Measurements from ENCODE around the gene RHOC.

Gene RHOC

DNA sequence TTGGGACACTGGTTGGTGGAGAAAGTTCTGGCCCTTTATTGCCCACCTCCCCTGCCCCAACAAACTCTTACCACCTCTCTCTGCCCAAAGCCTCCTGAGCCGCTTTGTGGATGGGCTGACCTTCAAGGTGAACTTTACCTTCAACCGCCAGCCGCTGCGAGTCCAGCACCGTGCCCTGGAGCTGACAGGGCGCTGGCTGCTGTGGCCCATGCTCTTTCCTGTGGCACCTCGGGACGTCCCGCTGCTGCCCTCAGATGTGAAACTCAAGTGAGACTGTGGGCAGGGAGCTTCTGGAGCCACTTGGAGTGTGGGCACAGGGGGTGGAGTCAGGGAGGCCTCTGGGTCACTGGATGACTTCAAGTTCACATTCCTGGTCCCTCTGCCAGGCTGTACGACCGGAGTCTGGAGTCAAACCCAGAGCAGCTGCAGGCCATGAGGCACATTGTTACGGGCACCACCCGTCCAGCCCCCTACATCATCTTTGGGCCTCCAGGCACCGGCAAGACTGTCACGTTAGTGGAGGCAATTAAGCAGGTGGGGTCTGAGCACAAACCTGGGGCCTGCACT is 12.5 kb downstream of the RHOC start:
- no peak for TF ChIP-seq CTCF (IDR thresholded peaks at IDR 0.05; ENCODE audit: insufficient read depth, missing control alignments)
- FAIRE-seq = no peak
- DNase-seq (ENCODE audit: insufficient read length, low spot score) = peak; percentile 6

DNA sequence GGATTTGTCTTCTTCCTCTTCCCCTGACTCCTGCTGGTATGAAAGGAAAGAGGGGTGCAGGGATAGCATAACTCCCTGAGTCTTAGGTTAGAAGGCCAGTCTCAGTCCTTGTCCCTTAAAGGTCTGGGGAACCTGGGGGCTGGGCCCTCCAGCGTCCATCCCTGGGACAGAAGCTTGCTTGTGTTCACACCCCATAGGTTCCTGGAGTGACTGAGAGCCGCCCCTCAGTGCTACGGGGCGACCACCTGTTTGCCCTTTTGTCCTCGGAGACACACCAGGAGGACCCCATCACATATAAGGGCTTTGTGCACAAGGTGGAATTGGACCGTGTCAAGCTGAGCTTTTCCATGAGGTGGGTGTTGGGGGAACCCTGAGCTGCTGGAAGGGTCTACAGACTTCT is 13.1 kb downstream of the RHOC start:
- FAIRE-seq = no peak
- peak; percentile 15 for DNase-seq (ENCODE audit: insufficient read length, low spot score)
- TF ChIP-seq CTCF (IDR thresholded peaks at IDR 0.05; ENCODE audit: insufficient read depth, missing control alignments) = no peak

GRCh38 chr1:112692681-112693080 is 14.2 kb downstream of the RHOC start:
- no peak for FAIRE-seq
- no peak for DNase-seq (ENCODE audit: insufficient read length, low spot score)
- no peak for TF ChIP-seq CTCF (IDR thresholded peaks at IDR 0.05; ENCODE audit: insufficient read depth, missing control alignments)

DNA sequence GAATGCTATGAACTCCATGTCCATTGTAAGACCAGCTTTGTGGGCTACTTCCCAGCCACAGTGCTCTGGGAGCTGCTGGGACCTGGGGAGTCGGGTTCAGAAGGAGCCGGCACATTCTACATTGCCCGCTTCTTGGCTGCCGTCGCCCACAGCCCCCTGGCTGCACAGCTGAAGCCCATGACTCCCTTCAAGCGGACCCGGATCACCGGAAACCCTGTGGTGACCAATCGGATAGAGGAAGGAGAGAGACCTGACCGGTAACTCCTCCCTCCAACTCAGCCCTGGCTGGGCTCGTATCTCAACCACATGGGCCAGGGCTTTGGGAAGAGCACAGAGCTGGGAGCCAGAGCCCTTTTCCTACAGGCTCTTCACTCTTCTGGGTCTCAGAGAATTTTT is 17.1 kb downstream of the RHOC start:
- FAIRE-seq (no peak), DNase-seq (ENCODE audit: insufficient read length, low spot score) (no peak)
- TF ChIP-seq CTCF (IDR thresholded peaks at IDR 0.05; ENCODE audit: insufficient read depth, missing control alignments) = no peak

GRCh38 chr1:112689196-112689841 is 17.6 kb downstream of the RHOC start:
- TF ChIP-seq CTCF (IDR thresholded peaks at IDR 0.05; ENCODE audit: insufficient read depth, missing control alignments) = no peak
- DNase-seq (ENCODE audit: insufficient read length, low spot score) = peak; percentile 10
- no peak for FAIRE-seq

DNA sequence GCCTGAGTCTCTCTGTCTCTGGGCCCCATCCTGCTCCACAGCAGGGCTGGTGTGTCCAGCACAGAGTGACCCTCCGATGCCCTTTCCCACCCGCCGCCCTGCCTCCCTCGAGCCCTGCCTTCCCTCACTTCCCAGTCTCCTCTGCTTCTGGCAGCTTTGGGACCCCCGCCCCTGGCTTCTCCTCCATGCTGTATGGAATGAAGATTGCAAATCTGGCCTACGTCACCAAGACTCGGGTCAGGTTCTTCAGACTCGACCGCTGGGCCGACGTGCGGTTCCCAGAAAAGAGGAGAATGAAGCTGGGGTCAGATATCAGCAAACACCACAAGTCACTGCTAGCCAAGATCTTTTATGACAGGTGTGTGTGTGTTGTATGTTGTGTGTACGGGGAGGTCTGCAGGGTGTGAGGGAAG is 18.1 kb downstream of the RHOC start:
- no peak for DNase-seq (ENCODE audit: insufficient read length, low spot score)
- TF ChIP-seq CTCF (IDR thresholded peaks at IDR 0.05; ENCODE audit: insufficient read depth, missing control alignments) = no peak
- no peak for FAIRE-seq

DNA sequence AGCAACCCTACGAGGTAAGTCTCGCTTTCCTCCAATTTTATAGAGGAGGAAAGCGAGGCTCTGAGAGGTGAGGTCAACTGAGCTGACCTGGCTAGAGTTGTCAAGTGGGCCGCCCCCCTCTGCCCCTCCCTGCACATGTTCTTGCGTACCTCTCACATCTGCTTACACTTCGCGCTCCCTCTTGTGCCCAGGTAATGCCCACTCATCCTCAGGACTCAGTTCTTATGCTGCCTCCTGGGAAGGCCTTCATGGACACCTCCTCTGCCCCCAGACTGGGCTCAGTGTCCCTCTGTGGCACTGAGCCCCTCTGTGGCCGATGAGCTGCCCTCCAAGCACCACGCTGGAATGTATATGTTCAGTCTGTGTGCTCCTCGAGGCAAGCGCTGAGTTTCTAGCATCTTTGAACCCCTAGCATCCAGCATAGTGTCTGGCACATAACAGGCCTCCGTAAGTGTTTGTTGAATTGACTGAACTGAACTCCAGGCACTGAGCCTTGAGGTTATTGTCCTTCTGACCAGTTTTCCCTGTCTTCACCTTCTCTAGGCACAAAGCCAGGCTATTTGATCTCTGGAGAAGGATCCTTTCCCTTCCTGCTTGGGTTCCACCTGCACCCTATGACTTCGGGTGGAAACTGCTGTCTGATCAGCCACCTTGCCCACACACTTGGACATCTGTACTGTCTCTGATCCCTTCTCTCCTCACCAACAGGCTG is 19.0 kb downstream of the RHOC start:
- no peak for TF ChIP-seq CTCF (IDR thresholded peaks at IDR 0.05; ENCODE audit: insufficient read depth, missing control alignments)
- FAIRE-seq (no peak), DNase-seq (ENCODE audit: insufficient read length, low spot score) (no peak)
